ENCODE results near the gene TRPC6. TPM values are rescaled to one million over a fixed set of nuclear protein-coding genes. Genes with fewer than 3 reads are reported as not detected.

TRPC6 gene
- total RNA-seq = not detected in 2 replicates

DNA sequence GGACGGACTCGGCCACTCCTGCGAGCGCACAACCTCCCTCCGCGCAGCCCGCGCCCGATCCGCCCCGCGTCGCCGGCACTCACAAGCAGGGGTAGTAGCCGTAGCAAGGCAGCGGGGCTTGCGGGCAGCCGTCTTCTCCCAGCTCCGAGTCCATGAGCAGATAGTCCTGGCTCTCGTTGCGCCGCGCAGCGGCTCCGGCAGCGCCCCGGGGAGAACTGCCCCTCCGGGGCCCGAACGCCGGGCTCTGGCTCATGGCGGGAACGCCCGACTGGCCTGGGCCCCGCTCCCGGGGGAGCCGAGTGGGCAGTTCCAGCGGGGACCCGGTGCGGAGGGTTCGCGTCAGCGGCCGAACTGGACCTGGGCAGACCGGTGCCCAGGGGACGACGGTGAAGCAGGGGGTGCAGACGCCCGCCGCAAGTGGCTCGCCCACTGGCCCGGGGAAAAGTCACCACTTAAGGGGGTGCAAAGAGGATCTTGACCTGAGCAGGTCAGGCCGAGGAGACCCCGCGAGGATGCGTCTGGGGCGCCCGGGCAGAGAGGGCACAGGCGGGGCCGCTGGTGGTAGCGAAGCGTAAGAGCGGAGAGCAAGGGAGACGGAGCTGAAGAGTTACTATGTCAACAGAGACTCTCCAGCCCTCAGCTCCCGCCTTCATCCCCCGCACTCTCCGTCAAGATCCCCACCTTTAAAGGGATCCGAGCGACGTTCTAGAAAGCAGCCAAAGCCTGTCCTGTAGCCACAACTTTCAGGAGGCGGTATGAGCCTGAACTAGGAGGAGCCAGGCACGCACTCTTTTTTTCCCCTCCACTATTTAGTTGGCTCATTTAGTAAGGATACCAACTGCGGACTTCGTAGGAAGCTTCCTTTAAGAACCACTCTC is at the start of gene TRPC6:
Gene TRPC6, minus strand, starts transcription at position 757 of the 878 bp plus-strand sequence. Its CDS starts 504 bp downstream, at position 253.
- Histone ChIP-seq H3K27me3 (ENCODE audit: control insufficient read depth, insufficient read depth, low read length) (peaks cover 16% of the 10 kb centered on the region), H3K4me3 (ENCODE audit: low read depth, low read length) (peak within 1 kb of the TSS; percentile 43), H3K36me3 (ENCODE audit: control insufficient read depth, insufficient read depth, low read length) (no peaks in the 10 kb centered on the region)
- DNase-seq (ENCODE audit: low read depth) = no peak
- no peak for TF ChIP-seq CTCF (IDR thresholded peaks at IDR 0.05; ENCODE audit: insufficient read depth, low read length, poor library complexity, severe bottlenecking)

DNA sequence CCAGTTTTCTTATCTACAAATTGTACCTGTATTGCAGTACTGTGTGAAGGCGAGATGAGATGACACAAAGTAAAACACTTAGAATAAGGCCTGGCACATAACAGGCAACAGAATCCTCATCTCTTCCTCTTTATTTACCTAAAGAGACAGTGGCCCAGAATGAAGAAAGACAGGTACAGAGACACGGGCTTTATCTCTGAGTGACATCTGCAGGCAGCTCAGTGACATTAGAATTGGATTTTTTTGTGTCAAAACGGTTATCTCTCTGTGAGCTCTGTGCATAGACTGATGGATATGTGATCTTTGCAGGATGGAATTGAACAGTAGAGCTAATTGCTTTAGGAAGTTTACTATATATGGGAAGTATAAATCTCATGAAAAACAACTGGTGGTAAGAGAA is 36.2 kb upstream of the TRPC6 start:
- TF ChIP-seq CTCF (IDR thresholded peaks at IDR 0.05; ENCODE audit: insufficient read depth, low read length, poor library complexity, severe bottlenecking) = no peak
- Histone ChIP-seq H3K4me3 (ENCODE audit: low read depth, low read length) (no peak overlapping the region), H3K27me3 (ENCODE audit: control insufficient read depth, insufficient read depth, low read length) (no peaks in the 10 kb centered on the region), H3K36me3 (ENCODE audit: control insufficient read depth, insufficient read depth, low read length) (no peaks in the 10 kb centered on the region)
- DNase-seq (ENCODE audit: low read depth) = no peak

DNA sequence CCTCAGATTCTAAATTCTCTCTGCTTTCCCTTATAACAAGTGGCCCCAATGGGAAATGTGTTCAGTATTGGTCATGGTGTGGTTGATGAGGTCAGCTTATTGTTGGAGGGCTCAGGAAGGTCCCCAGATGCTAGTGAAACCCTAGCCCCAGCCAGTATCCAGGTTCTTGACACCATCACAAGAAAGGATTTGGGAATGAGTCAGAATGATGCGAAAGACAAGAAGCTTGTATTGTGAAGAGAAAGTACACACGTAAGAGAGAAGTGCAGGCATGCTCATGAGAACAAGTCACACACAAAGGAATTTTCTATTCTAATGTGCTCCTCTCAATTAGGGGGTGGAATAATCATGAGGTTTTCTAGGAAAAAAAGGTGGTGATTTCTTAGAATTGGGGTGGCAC is 34.9 kb upstream of the TRPC6 start:
- Histone ChIP-seq H3K4me3 (ENCODE audit: low read depth, low read length) (no peak overlapping the region), H3K27me3 (ENCODE audit: control insufficient read depth, insufficient read depth, low read length) (no peaks in the 10 kb centered on the region), H3K36me3 (ENCODE audit: control insufficient read depth, insufficient read depth, low read length) (no peaks in the 10 kb centered on the region)
- no peak for TF ChIP-seq CTCF (IDR thresholded peaks at IDR 0.05; ENCODE audit: insufficient read depth, low read length, poor library complexity, severe bottlenecking)
- peak; percentile 31 for DNase-seq (ENCODE audit: low read depth)

GRCh38 chr11:101617735-101618332 is 34.0 kb upstream of the TRPC6 start:
- H3K4me3 ChIP-seq (ENCODE audit: low read depth, low read length) = no peak overlapping the region
- no peak for TF ChIP-seq CTCF (IDR thresholded peaks at IDR 0.05; ENCODE audit: insufficient read depth, low read length, poor library complexity, severe bottlenecking)
- peak; percentile 18 for DNase-seq (ENCODE audit: low read depth)
- H3K27me3 ChIP-seq (ENCODE audit: control insufficient read depth, insufficient read depth, low read length) = no peaks in the 10 kb centered on the region
- no peaks in the 10 kb centered on the region for H3K36me3 ChIP-seq (ENCODE audit: control insufficient read depth, insufficient read depth, low read length)

DNA sequence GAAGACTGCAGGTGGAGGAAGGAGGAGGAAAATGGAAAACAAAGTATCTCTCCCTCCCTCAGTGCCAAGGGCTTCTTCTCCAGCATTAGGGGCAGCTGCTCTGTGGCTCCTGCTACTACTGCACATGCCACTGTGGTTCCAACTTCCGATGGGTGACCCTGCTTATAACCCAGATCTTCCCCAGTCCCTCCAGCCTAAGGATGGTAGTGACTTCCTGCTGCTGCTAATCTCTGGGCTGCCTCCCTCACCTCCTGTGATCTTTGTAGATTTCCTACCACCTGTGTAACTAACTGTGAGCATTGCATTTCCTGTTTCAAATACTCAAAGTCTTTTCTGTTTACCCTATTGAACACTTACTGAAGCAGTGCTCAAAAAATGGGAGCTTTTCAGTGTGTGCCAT is 28.7 kb upstream of the TRPC6 start:
- DNase-seq (ENCODE audit: low read depth) = no peak
- H3K27me3 ChIP-seq (ENCODE audit: control insufficient read depth, insufficient read depth, low read length) = no peaks in the 10 kb centered on the region
- no peak overlapping the region for H3K4me3 ChIP-seq (ENCODE audit: low read depth, low read length)
- TF ChIP-seq CTCF (IDR thresholded peaks at IDR 0.05; ENCODE audit: insufficient read depth, low read length, poor library complexity, severe bottlenecking) = no peak
- no peaks in the 10 kb centered on the region for H3K36me3 ChIP-seq (ENCODE audit: control insufficient read depth, insufficient read depth, low read length)
